HEK293 (cell line): ENCODE results near the gene CHAC2.
"Not testable (repeated sequence)": the region's sequence is repeated elsewhere in the genome, so short reads cannot be mapped to it uniquely, and the experiment has no call there.

ENCODE experiments used
- CTCF ChIA-PET: fragments of 350-600 bp; formaldehyde crosslinking; extraction: SDS; loops from one replicate; lab custom pipeline; 2021; ENCODE audit warnings: antibody characterized with exemption; lab: Yijun Ruan, JAX
- POLR2A ChIA-PET: fragments of 300-600 bp; formaldehyde crosslinking; extraction: SDS; loops from one replicate; lab custom pipeline; 2020; ENCODE audit warnings: antibody characterized with exemption, inconsistent platforms; lab: Yijun Ruan, JAX
- H3K27ac ChIP-seq: fragments of 200-500 bp; sonication (Bioruptor generic); 2 replicates; pipeline ENCODE4 v1.5.1; 2014; ENCODE audit warnings: low read depth, low read length, control low read depth, inconsistent platforms; ENCODE audit errors: extremely low read depth
- H3K36me3 ChIP-seq, 2 experiments: fragments of 200-500 bp in 1 of 2; sonication (Bioruptor generic) in 1 of 2; 1 replicate in 1 of 2; 2 replicates in 1 of 2; pipeline ENCODE4 v1.5.1; 2014 to 2017; ENCODE audit warnings: inconsistent platforms in 2 of 2, low read length in 2 of 2; ENCODE audit not compliant: control insufficient read depth in 2 of 2, insufficient read depth in 1 of 2
- H3K4me1 ChIP-seq: fragments of 200-500 bp; sonication (Bioruptor generic); 2 replicates; pipeline ENCODE4 v1.5.1; 2014; ENCODE audit warnings: mild to moderate bottlenecking, low read length, inconsistent platforms; ENCODE audit not compliant: control insufficient read depth, insufficient read depth
- H3K4me3 ChIP-seq: 2 replicates; pipeline ENCODE4 v1.5.1; 2011; ENCODE audit warnings: low read depth, mild to moderate bottlenecking, control low read depth, low read length, moderate library complexity
- H3K9me3 ChIP-seq: fragments of 200-500 bp; sonication (Bioruptor generic); 2 replicates; pipeline ENCODE4 v1.5.1; 2014; ENCODE audit warnings: low read depth, low read length, inconsistent platforms; ENCODE audit not compliant: control insufficient read depth, insufficient read depth
- WT1 ChIP-seq: fragments of 450-650 bp; formaldehyde crosslinking; IDR thresholded peaks from 2 replicates; pipeline ENCODE4 v1.5.1; 2016; ENCODE audit warnings: missing biosample characterization, missing genetic modification characterization
- ZBTB44 ChIP-seq: fragments of 450-650 bp; IDR thresholded peaks from 2 replicates; pipeline ENCODE4 v1.5.1; 2018; ENCODE audit warnings: missing biosample characterization, mild to moderate bottlenecking, missing genetic modification characterization
- ZBTB8A ChIP-seq: fragments of 450-650 bp; formaldehyde crosslinking; IDR thresholded peaks from 2 replicates; pipeline ENCODE4 v1.5.1; 2016; ENCODE audit warnings: missing biosample characterization, missing genetic modification characterization
- ZEB2 ChIP-seq: fragments of 450-650 bp; formaldehyde crosslinking; IDR thresholded peaks from 2 replicates; pipeline ENCODE4 v1.5.1; 2016; ENCODE audit warnings: missing biosample characterization, missing genetic modification characterization
- ZFP69B ChIP-seq: fragments of 450-650 bp; formaldehyde crosslinking; IDR thresholded peaks from 2 replicates; pipeline ENCODE4 v1.5.1; 2016; ENCODE audit warnings: missing biosample characterization, missing genetic modification characterization
- ZNF23 ChIP-seq: fragments of 450-650 bp; formaldehyde crosslinking; IDR thresholded peaks from 2 replicates; pipeline ENCODE4 v1.5.1; 2016; ENCODE audit warnings: missing biosample characterization, missing genetic modification characterization, borderline replicate concordance
- ZNF26 ChIP-seq: fragments of 450-650 bp; formaldehyde crosslinking; IDR thresholded peaks from 2 replicates; pipeline ENCODE4 v1.5.1; 2016; ENCODE audit warnings: missing biosample characterization, missing genetic modification characterization
- ZNF292 ChIP-seq: fragments of 450-650 bp; formaldehyde crosslinking; IDR thresholded peaks from 2 replicates; pipeline ENCODE4 v1.5.1; 2016; ENCODE audit warnings: low read depth, missing biosample characterization, missing genetic modification characterization, borderline replicate concordance
- ZNF350 ChIP-seq: fragments of 450-650 bp; formaldehyde crosslinking; IDR thresholded peaks from 2 replicates; pipeline ENCODE4 v1.5.0; 2017; ENCODE audit warnings: missing biosample characterization, mild to moderate bottlenecking, missing genetic modification characterization
- ZNF501 ChIP-seq: fragments of 450-650 bp; formaldehyde crosslinking; IDR thresholded peaks from 2 replicates; pipeline ENCODE4 v1.5.1; 2016; ENCODE audit warnings: missing biosample characterization, missing genetic modification characterization
- ZNF529 ChIP-seq: fragments of 450-650 bp; formaldehyde crosslinking; IDR thresholded peaks from 2 replicates; pipeline ENCODE4 v1.5.1; 2017; ENCODE audit warnings: missing genetic modification characterization, missing biosample characterization; ENCODE audit not compliant: insufficient replicate concordance
- ZNF571 ChIP-seq: fragments of 450-650 bp; formaldehyde crosslinking; IDR thresholded peaks from 2 replicates; pipeline ENCODE4 v1.5.0; 2017; ENCODE audit warnings: missing biosample characterization, missing genetic modification characterization
- ZNF600 ChIP-seq: fragments of 450-650 bp; formaldehyde crosslinking; IDR thresholded peaks from 2 replicates; pipeline ENCODE4 v1.5.1; 2016; ENCODE audit warnings: missing biosample characterization, missing genetic modification characterization
- ZNF621 ChIP-seq: fragments of 450-650 bp; formaldehyde crosslinking; IDR thresholded peaks from 2 replicates; pipeline ENCODE4 v1.5.1; 2017; ENCODE audit warnings: missing biosample characterization, missing genetic modification characterization
- ZNF626 ChIP-seq: fragments of 450-650 bp; sonication (Bioruptor Pico); formaldehyde crosslinking; IDR thresholded peaks from 2 replicates; pipeline ENCODE4 v1.5.1; 2018; ENCODE audit warnings: missing biosample characterization, missing genetic modification characterization, inconsistent platforms
- ZNF654 ChIP-seq: fragments of 450-650 bp; formaldehyde crosslinking; IDR thresholded peaks from 2 replicates; pipeline ENCODE4 v1.5.1; 2016; ENCODE audit warnings: low read depth, missing biosample characterization, missing genetic modification characterization
- ZNF677 ChIP-seq: fragments of 450-650 bp; IDR thresholded peaks from 2 replicates; pipeline ENCODE4 v1.5.0; 2018; ENCODE audit warnings: missing biosample characterization, mild to moderate bottlenecking, missing genetic modification characterization, moderate library complexity
- ZSCAN18 ChIP-seq: fragments of 450-650 bp; formaldehyde crosslinking; IDR thresholded peaks from 2 replicates; pipeline ENCODE4 v1.5.1; 2016; ENCODE audit warnings: missing biosample characterization, missing genetic modification characterization

Gene CHAC2

GRCh38 chr2:53820711-53821110 is 53.1 kb downstream of the CHAC2 start (continued):
- no peak for TF ChIP-seq ZNF23 (tag by site-specific recombination)
- TF ChIP-seq ZEB2 (tag by site-specific recombination) = no peak
- no peak for TF ChIP-seq ZNF529 (tag by site-specific recombination)

- Histone ChIP-seq H3K27ac (no peak overlapping the region), H3K36me3 (peaks cover 9 to 24% of the 10 kb centered on the region in 2 experiments; a peak in 2 of 3 replicates), H3K9me3 (no peaks in the 10 kb centered on the region), H3K4me1 (no peaks in the 10 kb centered on the region), H3K4me3 (no peak overlapping the region)
- ChIA-PET CTCF (no interaction called here), POLR2A (no interaction called here)
- no peak for TF ChIP-seq ZBTB8A (tag by site-specific recombination)
- TF ChIP-seq ZNF292 (tag by site-specific recombination) = no peak
- no peak for TF ChIP-seq ZNF600
- no peak for TF ChIP-seq ZSCAN18 (tag by site-specific recombination)
- no peak for TF ChIP-seq ZBTB44 (tag by site-specific recombination)
- no peak for TF ChIP-seq ZNF677
- TF ChIP-seq ZNF350 = no peak
- no peak for TF ChIP-seq ZNF26
- TF ChIP-seq WT1 (tag by site-specific recombination) = no peak
- TF ChIP-seq ZNF501 (tag by site-specific recombination) = no peak
- TF ChIP-seq ZFP69B (tag by site-specific recombination) = no peak
- no peak for TF ChIP-seq ZNF571
- no peak for TF ChIP-seq ZNF626
- no peak for TF ChIP-seq ZNF621 (tag by site-specific recombination)
These were observed 54.2 kb downstream of the CHAC2 start for GRCh38 chr2:53821810-53822209.

GRCh38 chr2:53823639-53824038 is 56.0 kb downstream of the CHAC2 start:
- CTCF ChIA-PET = interaction anchor here (0.8 kb wide), 1 partner anchor 16 kb away, joined by 3 read pairs; no protein-coding TSS in a partner anchor
- H3K36me3 ChIP-seq = peaks cover 0 to 12% of the 10 kb centered on the region in 2 experiments; a peak in 2 of 3 replicates
- H3K27ac ChIP-seq, H3K9me3 ChIP-seq, H3K4me1 ChIP-seq, H3K4me3 ChIP-seq, POLR2A ChIA-PET: not testable (repeated sequence)
- TF ChIP-seq ZNF654 (tag by site-specific recombination) = peak; percentile 53
